GM20431 (cell line): Measurements from ENCODE around the gene SHKBP1.
"Not testable (repeated sequence)": the region's sequence is repeated elsewhere in the genome, so short reads cannot be mapped to it uniquely, and the experiment has no call there.

ENCODE experiments used
- in situ Hi-C: fragments of 300-500 bp; cut with MseI, MboI; formaldehyde crosslinking; loops from one replicate; pipeline ENCODE4 v1.15.0; 2020; ENCODE audit warnings: low sequenced_read_pairs; ENCODE audit not compliant: unreplicated experiment

The SHKBP1 gene

DNA sequence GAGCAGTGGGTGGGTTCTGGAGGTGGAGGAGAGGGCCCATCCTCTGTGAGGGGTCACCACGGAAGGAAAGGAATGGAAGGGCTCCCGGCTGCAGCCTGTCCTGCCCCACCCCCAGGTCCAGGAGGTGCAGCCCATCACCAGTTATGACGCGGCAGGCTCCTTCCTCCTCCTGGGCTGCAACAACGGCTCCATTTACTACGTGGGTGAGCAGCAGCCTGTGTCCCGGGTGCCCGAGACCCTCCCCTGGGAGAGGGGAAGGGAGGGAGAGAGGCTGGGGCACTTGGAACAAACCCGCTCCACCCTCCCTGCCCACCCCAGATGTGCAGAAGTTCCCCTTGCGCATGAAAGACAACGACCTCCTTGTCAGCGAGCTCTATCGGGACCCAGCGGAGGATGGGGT is 6.6 kb downstream of the SHKBP1 start:
- in situ Hi-C loops, result no loop called here

GRCh38 chr19:40584007-40584406 is 7.3 kb downstream of the SHKBP1 start:
- in situ Hi-C loops, result no loop called here

- in situ Hi-C loops, result no loop called here
These were observed 8.7 kb downstream of the SHKBP1 start for GRCh38 chr19:40585241-40585981.

- in situ Hi-C loops, result no loop called here
These were observed 9.3 kb downstream of the SHKBP1 start for GRCh38 chr19:40585982-40586422.

GRCh38 chr19:40586611-40587010 is 9.9 kb downstream of the SHKBP1 start:
- in situ Hi-C loops, result no loop called here

GRCh38 chr19:40588110-40588854 is 11.6 kb downstream of the SHKBP1 start:
- in situ Hi-C loops, result no loop called here

- in situ Hi-C loops, result no loop called here
These were observed 12.4 kb downstream of the SHKBP1 start for GRCh38 chr19:40588926-40589569.

- in situ Hi-C loops, result no loop called here
These were observed 13.1 kb downstream of the SHKBP1 start for GRCh38 chr19:40589591-40590429.

GRCh38 chr19:40590464-40591265 is 14.0 kb downstream of the SHKBP1 start:
- in situ Hi-C loops, result no loop called here

- in situ Hi-C loops, result not testable (repeated sequence)
These were observed 15.1 kb downstream of the SHKBP1 start for GRCh38 chr19:40591724-40592123.

GRCh38 chr19:40592170-40592569 is 15.5 kb downstream of the SHKBP1 start:
- in situ Hi-C loops, result no loop called here

GRCh38 chr19:40594255-40594654 is 17.6 kb downstream of the SHKBP1 start:
- in situ Hi-C loops, result no loop called here

DNA sequence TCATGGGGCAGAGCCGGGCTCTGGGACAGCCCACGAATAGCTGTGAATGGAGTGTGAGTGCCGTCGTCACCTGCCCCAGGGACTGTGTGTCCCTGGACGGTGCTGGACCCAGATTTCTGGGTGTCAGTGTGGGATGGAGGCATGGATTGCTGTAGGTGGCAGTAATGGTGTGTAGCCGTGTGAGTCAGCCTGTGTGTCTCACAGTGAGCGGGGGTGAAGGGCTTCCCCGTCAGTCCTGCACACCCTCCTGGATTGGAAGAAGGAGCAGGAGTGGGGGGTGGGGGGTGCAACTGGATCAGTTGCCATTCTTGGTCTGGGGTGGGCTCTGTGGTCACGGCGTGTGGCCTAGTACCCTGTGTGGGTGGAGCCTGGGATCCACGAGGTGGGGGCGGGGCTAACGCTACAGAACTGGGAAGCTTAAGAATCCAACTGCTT is 18.0 kb downstream of the SHKBP1 start:
- in situ Hi-C loops, result no loop called here

- in situ Hi-C loops, result no loop called here
These were observed 20.1 kb downstream of the SHKBP1 start for GRCh38 chr19:40596608-40597328.

DNA sequence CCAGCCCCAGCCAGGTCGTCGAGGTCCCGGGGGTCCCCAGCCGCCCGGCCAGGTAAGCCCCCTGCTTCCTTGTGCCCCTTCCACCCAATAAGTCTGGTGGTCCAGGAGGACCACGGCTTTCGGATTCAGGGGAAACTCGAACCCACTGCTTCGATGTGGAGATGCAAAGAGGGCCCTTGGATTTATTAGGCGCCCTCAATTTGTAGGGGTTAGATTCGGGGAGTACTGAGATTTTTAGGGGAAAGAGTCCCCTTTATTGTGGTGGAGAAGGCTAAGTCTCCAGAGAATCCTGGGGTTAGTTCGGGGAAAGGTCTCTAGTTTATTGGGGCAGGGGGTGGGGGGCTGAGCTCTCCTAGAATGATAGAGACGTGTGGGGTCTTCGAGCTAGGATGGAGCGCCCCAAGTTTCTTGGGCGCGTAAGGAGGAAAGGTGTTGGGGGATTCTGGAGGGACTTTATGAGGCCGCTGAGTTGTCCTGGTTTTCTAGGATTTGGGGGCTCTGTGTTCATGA is 20.7 kb downstream of the SHKBP1 start:
- in situ Hi-C loops, result no loop called here

DNA sequence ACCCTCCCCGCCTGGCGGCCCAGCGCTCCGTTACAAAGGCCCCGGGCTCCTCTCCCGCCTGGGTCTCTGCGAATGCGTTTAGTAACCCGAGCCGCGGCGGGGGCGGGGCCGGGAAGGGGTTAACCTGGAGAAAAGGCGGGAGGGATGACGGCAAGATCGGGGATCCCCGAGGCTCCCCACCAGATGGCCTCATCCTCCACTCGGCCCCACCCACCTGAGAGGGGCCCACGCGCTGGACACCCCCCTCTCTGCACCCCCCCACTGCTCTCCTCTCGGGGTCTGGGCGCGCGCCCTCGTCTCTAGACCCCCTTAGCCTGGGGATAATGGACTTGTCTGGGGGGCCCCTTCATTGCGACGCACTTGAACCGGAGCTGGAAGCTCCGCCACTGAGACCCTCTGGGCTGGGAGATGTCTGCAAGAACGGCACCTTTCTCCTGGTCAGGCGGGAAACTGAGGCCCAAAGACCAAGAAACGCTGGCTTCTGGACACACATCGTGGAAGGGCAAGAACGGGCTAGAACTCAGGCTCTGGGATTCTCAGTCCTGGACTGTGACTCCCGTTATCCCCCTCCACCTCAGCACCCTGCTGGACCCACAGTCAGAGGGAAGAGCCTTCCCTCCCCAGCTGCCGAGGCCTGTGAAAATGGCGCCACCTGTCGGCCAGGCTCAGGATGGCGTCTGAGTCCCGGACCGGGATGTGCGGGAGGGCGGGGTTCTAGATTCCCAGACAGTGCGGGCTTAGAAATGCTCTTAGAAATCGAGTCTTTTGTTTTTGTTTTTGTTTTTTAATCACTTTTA is 21.6 kb downstream of the SHKBP1 start:
- in situ Hi-C loops, result no loop called here

DNA sequence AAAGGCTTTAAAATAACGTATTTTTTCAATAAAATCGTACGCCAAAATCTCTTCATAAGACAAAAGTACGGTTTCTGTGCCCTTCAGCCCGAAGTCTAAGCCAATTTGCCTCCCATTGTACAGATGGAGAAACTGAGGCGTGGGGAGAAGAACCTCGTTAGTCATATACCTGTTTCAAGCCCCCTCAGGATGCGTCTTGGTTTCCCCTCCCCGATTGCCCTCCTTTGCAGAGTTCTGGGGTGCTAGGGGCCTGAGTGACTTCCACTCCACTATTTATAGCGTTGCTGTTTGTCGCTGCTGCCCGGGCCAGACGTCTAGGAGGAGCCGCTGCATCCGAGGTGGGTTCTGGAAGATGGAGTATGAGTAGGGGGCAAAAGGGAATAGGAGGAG is 22.2 kb downstream of the SHKBP1 start:
- in situ Hi-C loops, result no loop called here
